ENCODE measurements around the gene RSPH1.

The RSPH1 gene

DNA sequence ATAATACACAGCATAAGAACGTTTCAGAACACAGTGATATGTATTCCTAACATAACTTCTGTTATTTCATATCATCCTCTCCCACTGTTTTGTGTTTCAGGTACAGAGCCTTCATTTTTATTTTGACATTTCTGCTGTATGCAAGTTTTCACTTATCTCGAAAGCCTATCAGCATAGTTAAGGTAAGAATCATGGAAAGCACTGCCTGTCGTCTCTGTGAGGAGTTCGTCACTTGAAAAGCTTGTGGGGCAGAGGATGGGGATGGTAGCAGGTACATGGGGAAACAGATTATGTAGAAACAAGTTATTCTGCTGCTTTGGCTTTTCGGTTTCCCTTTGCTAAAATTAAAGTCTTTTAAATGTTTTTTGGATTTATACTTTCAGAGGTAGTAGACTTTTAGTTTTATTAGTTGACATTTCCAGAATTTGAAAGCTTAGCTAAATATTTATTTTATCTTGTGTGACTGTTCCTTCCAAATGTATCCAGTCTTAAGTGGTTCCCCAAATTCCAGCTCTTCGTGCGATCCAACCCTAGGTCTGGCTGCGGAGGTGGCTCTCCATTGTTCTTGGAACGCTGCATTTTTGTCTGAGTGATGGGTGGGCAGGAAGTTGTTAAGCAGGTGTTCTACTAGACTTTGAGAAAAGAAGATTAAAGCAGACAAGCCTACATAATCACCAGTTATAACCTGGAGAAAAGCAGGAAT is 29.8 kb upstream of the RSPH1 start:
- H3K4me3 ChIP-seq (replicated peaks in 1 of 2; ENCODE audit: low read depth in 2 of 2, low read length in 2 of 2): no peak overlapping the region
- no peak for DNase-seq (ENCODE audit: low read depth in 2 of 2)
- TF ChIP-seq, protein P1, sequence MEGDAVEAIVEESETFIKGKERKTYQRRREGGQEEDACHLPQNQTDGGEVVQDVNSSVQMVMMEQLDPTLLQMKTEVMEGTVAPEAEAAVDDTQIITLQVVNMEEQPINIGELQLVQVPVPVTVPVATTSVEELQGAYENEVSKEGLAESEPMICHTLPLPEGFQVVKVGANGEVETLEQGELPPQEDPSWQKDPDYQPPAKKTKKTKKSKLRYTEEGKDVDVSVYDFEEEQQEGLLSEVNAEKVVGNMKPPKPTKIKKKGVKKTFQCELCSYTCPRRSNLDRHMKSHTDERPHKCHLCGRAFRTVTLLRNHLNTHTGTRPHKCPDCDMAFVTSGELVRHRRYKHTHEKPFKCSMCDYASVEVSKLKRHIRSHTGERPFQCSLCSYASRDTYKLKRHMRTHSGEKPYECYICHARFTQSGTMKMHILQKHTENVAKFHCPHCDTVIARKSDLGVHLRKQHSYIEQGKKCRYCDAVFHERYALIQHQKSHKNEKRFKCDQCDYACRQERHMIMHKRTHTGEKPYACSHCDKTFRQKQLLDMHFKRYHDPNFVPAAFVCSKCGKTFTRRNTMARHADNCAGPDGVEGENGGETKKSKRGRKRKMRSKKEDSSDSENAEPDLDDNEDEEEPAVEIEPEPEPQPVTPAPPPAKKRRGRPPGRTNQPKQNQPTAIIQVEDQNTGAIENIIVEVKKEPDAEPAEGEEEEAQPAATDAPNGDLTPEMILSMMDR (IDR thresholded peaks at IDR 0.05; ENCODE audit: low read depth, low read length): no peak

DNA sequence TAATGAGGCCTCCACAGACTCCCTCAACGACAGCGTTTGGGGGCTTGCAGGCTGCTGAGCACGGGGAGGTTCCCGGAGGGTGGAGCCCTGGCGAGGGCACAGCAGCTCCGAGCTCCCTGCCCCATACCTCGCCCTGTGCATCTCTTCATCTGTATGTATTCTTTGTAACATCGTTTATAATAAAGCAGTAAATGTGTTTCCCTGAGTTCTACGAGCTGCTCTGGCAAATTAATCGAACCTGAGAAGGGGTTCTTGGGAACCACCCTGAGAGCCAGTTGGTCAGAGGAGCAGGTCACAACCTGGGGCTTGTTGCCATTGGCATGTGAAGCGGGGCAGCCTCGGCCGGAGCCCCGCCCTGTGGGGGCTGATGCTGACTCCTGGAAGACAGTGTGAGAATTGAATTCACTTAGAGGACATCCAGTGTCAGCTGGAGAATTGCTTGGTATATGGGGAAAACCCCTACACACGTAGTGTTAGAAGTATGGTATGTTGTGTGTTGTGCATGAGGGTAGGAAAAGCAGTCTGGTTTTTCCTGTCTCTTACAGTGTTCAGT is 29.1 kb upstream of the RSPH1 start:
- peak overlapping the region in 1 of 2 donors; percentile 21 for H3K4me3 ChIP-seq (replicated peaks in 1 of 2; ENCODE audit: low read depth in 2 of 2, low read length in 2 of 2)
- peak in 1 of 2 donors; percentile 58 for DNase-seq (ENCODE audit: low read depth in 2 of 2)
- TF ChIP-seq, protein P1 (IDR thresholded peaks at IDR 0.05; ENCODE audit: low read depth, low read length): no peak

DNA sequence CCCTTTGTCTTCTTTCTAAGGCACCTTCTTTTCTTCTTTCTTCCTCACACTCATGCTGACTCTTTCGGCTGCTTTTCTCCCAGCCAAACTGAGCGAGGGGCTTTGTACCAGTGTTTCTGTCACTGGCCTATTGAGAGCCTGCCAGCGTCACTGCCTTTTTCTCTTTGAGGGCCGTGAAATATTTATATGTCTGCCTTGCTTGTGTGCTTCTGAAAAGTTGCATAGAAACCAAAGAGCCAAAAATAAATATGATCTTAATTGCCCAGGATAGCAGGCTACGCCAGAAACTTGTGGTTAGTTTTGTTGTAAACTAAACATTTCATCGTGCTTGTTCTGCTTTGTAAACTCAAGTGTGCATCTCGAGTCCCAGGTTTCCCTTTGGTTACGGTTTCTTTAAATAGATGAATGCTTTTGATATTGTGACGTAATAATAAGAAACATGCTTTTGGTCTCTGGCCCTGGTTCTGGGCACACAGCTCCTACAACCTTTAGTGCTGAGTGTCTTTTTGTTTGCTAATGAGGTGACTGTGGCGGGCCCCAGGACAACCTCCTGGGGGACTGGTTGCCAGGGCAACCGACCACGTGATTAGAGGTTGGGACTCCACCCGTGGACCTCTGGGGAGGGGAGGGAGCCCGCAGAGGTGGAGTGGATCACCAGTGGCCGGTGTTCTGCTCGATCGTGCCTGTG is 28.5 kb upstream of the RSPH1 start:
- TF ChIP-seq, protein P1 (IDR thresholded peaks at IDR 0.05; ENCODE audit: low read depth, low read length): no peak
- peak; percentile 26 to 60 for DNase-seq (ENCODE audit: low read depth in 2 of 2)
- peak overlapping the region in 1 of 2 donors; percentile 21 for H3K4me3 ChIP-seq (replicated peaks in 1 of 2; ENCODE audit: low read depth in 2 of 2, low read length in 2 of 2)

DNA sequence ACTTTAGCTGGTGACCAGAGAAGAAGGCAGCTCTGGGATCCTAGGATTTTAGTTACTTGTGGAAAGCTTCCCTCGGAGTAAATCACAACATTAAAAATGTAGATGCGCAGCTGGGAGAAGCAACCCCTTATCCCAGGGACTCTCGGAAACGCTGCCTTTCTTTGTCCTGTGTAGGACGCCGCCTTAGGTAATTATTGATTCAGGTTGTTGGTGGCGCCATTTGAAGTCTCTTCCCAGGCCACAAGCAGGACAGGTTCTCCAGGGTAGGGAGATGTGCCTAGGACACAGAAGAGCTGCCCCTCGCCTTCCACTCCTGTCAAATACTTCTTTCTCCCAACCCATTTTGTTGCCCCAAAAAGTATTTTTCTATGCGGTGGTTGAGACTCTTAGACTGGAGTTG is 27.9 kb upstream of the RSPH1 start:
- TF ChIP-seq, protein P1 (IDR thresholded peaks at IDR 0.05; ENCODE audit: low read depth, low read length): no peak
- DNase-seq (ENCODE audit: low read depth in 2 of 2): no peak
- no peak overlapping the region for H3K4me3 ChIP-seq (replicated peaks in 1 of 2; ENCODE audit: low read depth in 2 of 2, low read length in 2 of 2)

DNA sequence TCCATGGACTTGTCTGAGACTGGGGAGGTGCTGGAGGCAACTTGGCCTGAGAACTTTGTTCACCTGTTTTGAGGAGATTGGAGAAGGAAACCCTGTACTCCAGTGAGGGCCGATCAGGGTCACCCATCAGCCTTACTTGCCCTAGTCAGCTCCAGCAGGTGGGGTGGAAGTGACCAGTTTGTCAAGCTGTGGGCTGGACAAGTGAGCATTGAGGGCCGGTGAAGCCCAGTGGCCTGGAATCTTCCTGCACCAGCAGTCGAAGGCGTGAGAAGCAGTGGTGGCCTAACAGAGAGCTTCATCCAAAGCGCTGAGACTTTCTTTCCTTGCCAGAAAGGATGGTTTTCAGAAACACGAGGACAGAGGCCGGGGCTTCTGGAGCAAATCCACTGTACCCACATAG is 27.2 kb upstream of the RSPH1 start:
- DNase-seq (ENCODE audit: low read depth in 2 of 2): no peak
- H3K4me3 ChIP-seq (replicated peaks in 1 of 2; ENCODE audit: low read depth in 2 of 2, low read length in 2 of 2): no peak overlapping the region

DNA sequence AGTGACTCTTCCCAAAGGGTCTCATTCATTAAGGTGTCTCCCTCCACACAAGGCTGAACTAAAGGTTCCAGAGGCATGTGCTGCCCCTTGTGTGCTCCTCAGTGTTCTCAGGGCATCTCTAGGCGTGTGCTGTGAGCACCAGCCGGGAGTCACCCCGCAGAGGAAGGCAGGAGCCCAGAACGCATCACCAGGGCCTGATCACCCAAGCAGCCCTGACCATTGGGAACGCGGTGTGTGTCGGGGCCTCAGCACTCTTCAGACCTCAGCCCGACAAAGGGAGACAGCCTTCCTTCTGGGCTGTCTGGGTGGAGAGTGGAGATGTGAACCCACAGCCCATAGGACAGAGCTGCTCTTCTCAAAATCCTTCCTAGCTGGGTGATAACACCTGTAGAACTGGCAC is 26.7 kb upstream of the RSPH1 start:
- no peak overlapping the region for H3K4me3 ChIP-seq (replicated peaks in 1 of 2; ENCODE audit: low read depth in 2 of 2, low read length in 2 of 2)
- TF ChIP-seq, protein P1 (IDR thresholded peaks at IDR 0.05; ENCODE audit: low read depth, low read length): no peak
- DNase-seq (ENCODE audit: low read depth in 2 of 2): no peak

More for the DNA sequence above, 27.2 kb upstream of the RSPH1 start:
- TF ChIP-seq, protein P1 (IDR thresholded peaks at IDR 0.05; ENCODE audit: low read depth, low read length): no peak
